ENCODE measurements around the gene DAPK2. TPM values are rescaled to one million over a fixed set of nuclear protein-coding genes. Genes with fewer than 3 reads are reported as not detected.

Gene DAPK2
- total RNA-seq, 1 experiment from 2014 or later: 2.3 TPM

GRCh38 chr15:63998489-63998888 is 47.8 kb downstream of the DAPK2 start (continued):
- TF ChIP-seq ESRRA (CRISPR knock-in tag; IDR thresholded peaks at IDR 0.05; ENCODE audit: borderline replicate concordance): no peak
- TF ChIP-seq, protein P1, sequence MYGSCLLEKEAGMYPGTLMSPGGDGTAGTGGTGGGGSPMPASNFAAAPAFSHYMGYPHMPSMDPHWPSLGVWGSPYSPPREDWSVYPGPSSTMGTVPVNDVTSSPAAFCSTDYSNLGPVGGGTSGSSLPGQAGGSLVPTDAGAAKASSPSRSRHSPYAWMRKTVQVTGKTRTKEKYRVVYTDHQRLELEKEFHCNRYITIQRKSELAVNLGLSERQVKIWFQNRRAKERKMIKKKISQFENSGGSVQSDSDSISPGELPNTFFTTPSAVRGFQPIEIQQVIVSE (CRISPR knock-in tag; IDR thresholded peaks at IDR 0.05; ENCODE audit: borderline replicate concordance): no peak
- TF ChIP-seq, protein P2, sequence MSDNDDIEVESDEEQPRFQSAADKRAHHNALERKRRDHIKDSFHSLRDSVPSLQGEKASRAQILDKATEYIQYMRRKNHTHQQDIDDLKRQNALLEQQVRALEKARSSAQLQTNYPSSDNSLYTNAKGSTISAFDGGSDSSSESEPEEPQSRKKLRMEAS (CRISPR knock-in tag; IDR thresholded peaks at IDR 0.05): no peak
- no peak for TF ChIP-seq TEAD1 (CRISPR knock-in tag; IDR thresholded peaks at IDR 0.05)
- no peak for TF ChIP-seq PREB (CRISPR knock-in tag; IDR thresholded peaks at IDR 0.05; ENCODE audit: borderline replicate concordance)
- TF ChIP-seq ZBTB21 (CRISPR knock-in tag; IDR thresholded peaks at IDR 0.05; ENCODE audit: borderline replicate concordance): no peak
- no peak for TF ChIP-seq ZNF416 (CRISPR knock-in tag; IDR thresholded peaks at IDR 0.05)
- TF ChIP-seq, protein P3, sequence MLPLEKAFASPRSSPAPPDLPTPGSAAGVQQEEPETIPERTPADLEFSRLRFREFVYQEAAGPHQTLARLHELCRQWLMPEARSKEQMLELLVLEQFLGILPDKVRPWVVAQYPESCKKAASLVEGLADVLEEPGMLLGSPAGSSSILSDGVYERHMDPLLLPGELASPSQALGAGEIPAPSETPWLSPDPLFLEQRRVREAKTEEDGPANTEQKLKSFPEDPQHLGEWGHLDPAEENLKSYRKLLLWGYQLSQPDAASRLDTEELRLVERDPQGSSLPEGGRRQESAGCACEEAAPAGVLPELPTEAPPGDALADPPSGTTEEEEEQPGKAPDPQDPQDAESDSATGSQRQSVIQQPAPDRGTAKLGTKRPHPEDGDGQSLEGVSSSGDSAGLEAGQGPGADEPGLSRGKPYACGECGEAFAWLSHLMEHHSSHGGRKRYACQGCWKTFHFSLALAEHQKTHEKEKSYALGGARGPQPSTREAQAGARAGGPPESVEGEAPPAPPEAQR (CRISPR knock-in tag; IDR thresholded peaks at IDR 0.05): no peak

DNA sequence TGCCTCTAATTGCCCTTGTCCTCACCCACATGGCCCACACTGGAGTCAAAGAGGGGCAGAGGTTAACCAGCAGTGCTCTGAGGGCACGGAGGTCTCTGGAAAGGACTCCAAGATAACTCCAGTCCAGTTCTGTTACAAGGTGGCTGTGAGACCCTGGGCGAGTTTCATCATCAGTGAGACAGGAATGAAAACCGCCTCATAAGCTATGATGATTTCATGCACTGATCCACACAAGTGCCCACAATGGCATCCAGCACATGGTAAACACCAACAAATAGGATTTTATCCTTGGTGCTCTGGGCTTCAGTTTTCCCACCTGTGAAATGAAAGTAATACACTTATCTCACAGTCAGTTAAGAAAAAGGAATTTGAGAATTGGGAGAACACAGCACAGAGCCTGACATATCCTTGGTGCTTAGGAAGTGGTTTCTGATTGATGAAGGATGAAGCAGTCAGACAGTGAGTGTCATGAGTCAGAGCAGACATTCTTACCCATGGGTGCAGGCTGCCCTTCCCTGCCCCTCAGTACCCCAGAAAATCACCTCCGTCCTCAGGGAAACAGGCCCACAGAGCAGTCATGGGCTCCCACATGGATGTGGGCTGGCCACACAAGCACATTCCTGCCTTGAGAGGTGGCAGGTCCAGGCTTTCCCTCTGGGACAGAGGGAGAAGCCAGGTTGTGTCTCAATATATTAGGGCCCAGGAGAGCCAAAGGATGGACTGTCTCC is 48.4 kb downstream of the DAPK2 start:
- CTCF ChIA-PET: interaction anchor here (1.2 kb wide), 1 partner anchor 52 kb away, joined by 4 read pairs; no protein-coding TSS in a partner anchor
- no peak overlapping the region for H3K27ac Mint-ChIP-seq
- POLR2A ChIA-PET: interaction anchor here (0.6 kb wide), 1 partner anchor 13 kb away, joined by 3 read pairs; no protein-coding TSS in a partner anchor
- H3K4me1 Mint-ChIP-seq: no peaks in the 10 kb centered on the region
- H3K9me3 Mint-ChIP-seq: no peaks in the 10 kb centered on the region
- H3K36me3 Mint-ChIP-seq: no peaks in the 10 kb centered on the region
- no peak for DNase-seq (ENCODE audit: low spot score)
- H3K27me3 Mint-ChIP-seq (ENCODE audit: low read depth): no peaks in the 10 kb centered on the region
- no peak overlapping the region for H3K4me3 Mint-ChIP-seq
- ATAC-seq: no peak
- no peak for TF ChIP-seq ZMAT4 (CRISPR knock-in tag; IDR thresholded peaks at IDR 0.05)
- no peak for TF ChIP-seq TEAD4 (CRISPR knock-in tag; IDR thresholded peaks at IDR 0.05)
- TF ChIP-seq RORB (CRISPR knock-in tag; IDR thresholded peaks at IDR 0.05): no peak
- TF ChIP-seq JUN (CRISPR knock-in tag; IDR thresholded peaks at IDR 0.05): no peak
- no peak for TF ChIP-seq ARID4B (CRISPR knock-in tag; IDR thresholded peaks at IDR 0.05; ENCODE audit: borderline replicate concordance)
- TF ChIP-seq, protein P1 (CRISPR knock-in tag; IDR thresholded peaks at IDR 0.05; ENCODE audit: borderline replicate concordance): no peak
- TF ChIP-seq, protein P4, sequence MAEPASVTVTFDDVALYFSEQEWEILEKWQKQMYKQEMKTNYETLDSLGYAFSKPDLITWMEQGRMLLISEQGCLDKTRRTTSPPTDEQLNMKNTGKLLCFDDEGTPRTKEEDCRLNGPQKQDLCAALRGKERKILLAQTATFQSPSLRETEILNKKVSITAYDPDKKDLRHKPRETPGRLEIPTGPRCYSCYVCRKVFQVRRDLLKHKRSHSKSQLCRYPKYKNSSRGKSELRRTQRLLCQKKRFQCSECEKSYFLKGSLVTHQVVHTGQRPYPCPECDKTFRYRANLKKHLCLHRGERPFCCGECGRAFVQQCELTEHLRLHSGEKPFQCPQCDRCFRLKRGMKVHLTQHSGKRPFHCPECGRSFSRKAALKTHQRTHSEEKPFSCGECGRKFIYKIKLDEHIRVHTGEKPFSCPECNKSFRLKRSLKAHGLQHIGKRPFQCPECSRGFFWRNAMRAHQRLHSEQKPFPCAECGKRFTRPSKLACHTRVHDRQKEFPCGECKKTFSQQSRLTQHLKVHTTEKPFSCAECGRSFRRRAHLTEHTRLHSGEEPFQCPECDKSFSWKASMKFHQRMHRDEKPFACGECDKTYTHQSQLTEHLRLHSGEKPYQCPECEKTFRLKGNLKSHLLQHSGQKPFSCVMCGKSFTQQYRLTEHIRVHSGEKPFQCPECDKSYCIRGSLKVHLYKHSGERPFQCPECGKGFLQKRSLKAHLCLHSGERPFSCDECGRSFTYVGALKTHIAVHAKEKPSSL (CRISPR knock-in tag; conservative IDR thresholded peaks at IDR 0.05): no peak
- TF ChIP-seq PREB (CRISPR knock-in tag; IDR thresholded peaks at IDR 0.05; ENCODE audit: borderline replicate concordance): no peak
- TF ChIP-seq, protein P5, sequence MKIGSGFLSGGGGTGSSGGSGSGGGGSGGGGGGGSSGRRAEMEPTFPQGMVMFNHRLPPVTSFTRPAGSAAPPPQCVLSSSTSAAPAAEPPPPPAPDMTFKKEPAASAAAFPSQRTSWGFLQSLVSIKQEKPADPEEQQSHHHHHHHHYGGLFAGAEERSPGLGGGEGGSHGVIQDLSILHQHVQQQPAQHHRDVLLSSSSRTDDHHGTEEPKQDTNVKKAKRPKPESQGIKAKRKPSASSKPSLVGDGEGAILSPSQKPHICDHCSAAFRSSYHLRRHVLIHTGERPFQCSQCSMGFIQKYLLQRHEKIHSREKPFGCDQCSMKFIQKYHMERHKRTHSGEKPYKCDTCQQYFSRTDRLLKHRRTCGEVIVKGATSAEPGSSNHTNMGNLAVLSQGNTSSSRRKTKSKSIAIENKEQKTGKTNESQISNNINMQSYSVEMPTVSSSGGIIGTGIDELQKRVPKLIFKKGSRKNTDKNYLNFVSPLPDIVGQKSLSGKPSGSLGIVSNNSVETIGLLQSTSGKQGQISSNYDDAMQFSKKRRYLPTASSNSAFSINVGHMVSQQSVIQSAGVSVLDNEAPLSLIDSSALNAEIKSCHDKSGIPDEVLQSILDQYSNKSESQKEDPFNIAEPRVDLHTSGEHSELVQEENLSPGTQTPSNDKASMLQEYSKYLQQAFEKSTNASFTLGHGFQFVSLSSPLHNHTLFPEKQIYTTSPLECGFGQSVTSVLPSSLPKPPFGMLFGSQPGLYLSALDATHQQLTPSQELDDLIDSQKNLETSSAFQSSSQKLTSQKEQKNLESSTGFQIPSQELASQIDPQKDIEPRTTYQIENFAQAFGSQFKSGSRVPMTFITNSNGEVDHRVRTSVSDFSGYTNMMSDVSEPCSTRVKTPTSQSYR (CRISPR knock-in tag; IDR thresholded peaks at IDR 0.05): no peak

All from WTC11 (cell line).